SK-N-MC (cell line): ENCODE data around the gene SEPTIN12.

Source experiments
- DNase-seq: peaks from one replicate; pipeline ENCODE4 v3.0.0-alpha.2; 2011; ENCODE audit warnings: low read depth, low spot score
- H3K27ac ChIP-seq: fragments of 200-600 bp; sonication (generic); 2 replicates; pipeline ENCODE4 v1.5.1; 2016; ENCODE audit warnings: mixed run types
- H3K36me3 ChIP-seq: fragments of 200-600 bp; sonication (generic); 2 replicates; pipeline ENCODE4 v1.6.1; 2017; ENCODE audit warnings: antibody characterized with exemption, low read length, mixed read lengths; ENCODE audit not compliant: insufficient read depth
- H3K4me3 ChIP-seq: fragments of 200-600 bp; sonication (generic); 2 replicates; pipeline ENCODE4 v1.5.1; 2016
- H3K9ac ChIP-seq: fragments of 200-600 bp; sonication (generic); 2 replicates; pipeline ENCODE4 v1.8.0; 2017; ENCODE audit warnings: mixed run types, mixed read lengths; ENCODE audit not compliant: insufficient read length
- H3K9me3 ChIP-seq: fragments of 200-600 bp; sonication (generic); 2 replicates; pipeline ENCODE4 v1.6.1; 2017; ENCODE audit warnings: low read depth, mild to moderate bottlenecking, antibody characterized with exemption, low read length, moderate library complexity, mixed read lengths
- EZH2 ChIP-seq: fragments of 200-600 bp; sonication (generic); IDR thresholded peaks from one replicate; pipeline ENCODE4 v1.6.1; 2017; ENCODE audit warnings: antibody characterized with exemption
- FOXP2 ChIP-seq: optimal IDR thresholded peaks from 2 replicates; pipeline ENCODE3; 2011; ENCODE audit warnings: mild to moderate bottlenecking, moderate library complexity; ENCODE audit not compliant: insufficient read depth; ENCODE audit errors: extremely low read length, control extremely low read depth
- POLR2AphosphoS5 ChIP-seq: IDR thresholded peaks from 2 replicates; pipeline ENCODE4 v1.6.1; 2012; ENCODE audit warnings: mild to moderate bottlenecking, low read depth, low read length, borderline replicate concordance

The SEPTIN12 gene

GRCh38 chr16:4734730-4735535, 53.2 kb downstream of the SEPTIN12 start:
- Histone ChIP-seq H3K9ac (peak overlapping the region; percentile 92), H3K4me3 (peak overlapping the region; percentile 93), H3K36me3 (no peaks in the 10 kb centered on the region; the same call in 1 of the 2 replicates), H3K9me3 (no peaks in the 10 kb centered on the region), H3K27ac (peak overlapping the region; percentile 78)
- no peak for TF ChIP-seq EZH2
- 0 out of 2 replicates have a peak, but pooled peaks have one; percentile 47 for TF ChIP-seq POLR2AphosphoS5
- DNase-seq, result peak; percentile 18

DNA sequence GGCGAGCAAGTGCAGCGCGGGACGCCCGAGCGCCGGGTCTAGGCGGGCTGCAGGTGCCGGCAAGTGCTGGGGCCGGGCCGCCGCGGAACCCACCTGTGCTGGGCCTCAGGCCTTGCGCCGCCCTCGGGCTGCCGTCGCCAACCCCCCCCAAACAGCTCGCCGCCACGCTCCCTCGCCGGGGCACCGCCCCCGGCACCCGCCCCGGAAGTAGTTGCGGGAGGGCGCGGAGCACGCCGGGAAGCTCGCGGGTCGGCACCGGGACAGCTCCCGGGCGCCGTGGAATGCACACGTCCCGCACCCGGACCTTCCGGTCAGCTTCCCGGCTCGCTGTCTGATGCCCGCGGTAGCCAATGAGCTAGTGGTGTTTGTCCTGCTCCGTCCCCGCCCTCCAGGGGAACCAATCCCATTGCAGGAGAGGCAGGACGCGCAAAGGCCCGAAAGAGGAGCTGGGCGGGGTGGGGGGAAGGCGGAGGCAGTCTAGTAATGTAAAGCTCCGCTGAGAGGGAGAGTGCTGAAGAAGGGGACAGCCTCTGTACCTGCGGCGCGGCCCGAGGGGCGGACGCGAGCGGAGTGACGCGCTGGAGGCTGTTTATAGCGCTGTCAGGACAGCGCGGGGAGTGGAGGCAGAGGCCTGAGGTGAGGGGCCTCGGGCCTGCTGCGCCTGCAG, 53.9 kb downstream of the SEPTIN12 start, which contains the start of the genes ANKS3 and DNAAF8:
TSS of gene ANKS3 (minus strand) at position 209 of the 667 bp plus-strand sequence. CDS start 4,122 bp downstream, outside the sequence.
TSS of gene DNAAF8 (plus strand) at position 475 of the 667 bp plus-strand sequence. CDS start 1,978 bp downstream, outside the sequence.
- Histone ChIP-seq H3K9ac (peak within 1 kb of the TSS; percentile 92), H3K4me3 (peak within 1 kb of the TSS; percentile 93), H3K9me3 (no peaks in the 10 kb centered on the region), H3K27ac (peak within 1 kb of the TSS; percentile 78), H3K36me3 (no peaks in the 10 kb centered on the region; the same call in 1 of the 2 replicates)
- TF ChIP-seq POLR2AphosphoS5 (peak; percentile 60), FOXP2 (no peak), EZH2 (no peak)
- DNase-seq, result peak; percentile 18

DNA sequence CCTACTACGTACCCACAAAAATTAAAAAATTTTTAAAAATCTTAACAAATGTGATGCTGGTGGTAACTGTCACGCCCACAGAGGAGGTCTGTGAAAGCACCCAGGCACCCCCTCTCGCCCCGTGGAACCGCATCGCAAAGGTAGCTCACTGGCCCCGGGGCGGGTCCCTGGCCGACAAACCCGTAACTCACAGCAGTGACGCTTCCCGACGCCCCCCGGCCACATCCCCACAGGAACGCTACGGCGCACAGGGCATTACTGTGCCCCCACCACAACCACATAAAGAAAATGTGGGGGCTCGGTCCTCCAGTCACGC, 54.4 kb downstream of the SEPTIN12 start:
- H3K27ac ChIP-seq, result peak overlapping the region; percentile 78
- peak overlapping the region; percentile 92 for H3K9ac ChIP-seq
- peak overlapping the region; percentile 93 for H3K4me3 ChIP-seq
- H3K9me3 ChIP-seq, result no peaks in the 10 kb centered on the region
- peaks cover 3% of the 10 kb centered on the region; the same call in 1 of the 2 replicates for H3K36me3 ChIP-seq
- no peak for DNase-seq
- TF ChIP-seq EZH2 (no peak), FOXP2 (no peak), POLR2AphosphoS5 (no peak)

DNA sequence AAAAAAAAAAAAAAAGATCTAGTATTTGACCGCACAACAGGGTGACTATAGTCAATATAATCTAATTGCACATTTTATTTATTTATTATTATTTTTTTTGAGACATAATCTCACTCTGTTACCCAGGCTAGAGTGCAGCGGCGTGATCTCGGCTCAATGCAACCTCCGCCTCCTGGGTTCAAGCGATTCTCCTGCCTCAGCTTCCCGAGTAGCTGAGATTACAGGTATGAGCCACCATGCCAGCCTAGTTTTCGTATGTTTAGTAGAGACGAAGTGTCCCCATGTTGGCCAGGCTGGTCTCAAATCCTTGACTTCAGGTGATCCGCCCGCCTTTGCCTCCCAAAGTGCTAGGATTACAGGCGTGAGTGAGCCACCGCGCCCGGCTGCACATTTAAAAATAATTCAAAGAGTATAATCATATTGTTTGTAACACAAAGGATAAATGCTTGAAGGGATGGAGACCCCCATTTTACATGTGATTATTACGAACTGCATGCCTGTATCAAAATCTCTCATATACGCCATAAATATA, 54.9 kb downstream of the SEPTIN12 start:
- no peaks in the 10 kb centered on the region for H3K9me3 ChIP-seq

GRCh38 chr16:4729876-4730275, 58.3 kb downstream of the SEPTIN12 start:
- H3K36me3 ChIP-seq, result peaks cover 11% of the 10 kb centered on the region; the same call in 1 of the 2 replicates
- TF ChIP-seq EZH2 (no peak), POLR2AphosphoS5 (no peak), FOXP2 (no peak)

More for the DNA sequence above, 54.9 kb downstream of the SEPTIN12 start:
- Histone ChIP-seq H3K27ac (no peak overlapping the region), H3K9ac (peak overlapping the region; percentile 92), H3K4me3 (peak overlapping the region; percentile 93), H3K36me3 (peaks cover 6% of the 10 kb centered on the region; the same call in 1 of the 2 replicates)
- no peak for DNase-seq
- no peak for TF ChIP-seq EZH2
- TF ChIP-seq POLR2AphosphoS5, result no peak
- no peak for TF ChIP-seq FOXP2

DNA sequence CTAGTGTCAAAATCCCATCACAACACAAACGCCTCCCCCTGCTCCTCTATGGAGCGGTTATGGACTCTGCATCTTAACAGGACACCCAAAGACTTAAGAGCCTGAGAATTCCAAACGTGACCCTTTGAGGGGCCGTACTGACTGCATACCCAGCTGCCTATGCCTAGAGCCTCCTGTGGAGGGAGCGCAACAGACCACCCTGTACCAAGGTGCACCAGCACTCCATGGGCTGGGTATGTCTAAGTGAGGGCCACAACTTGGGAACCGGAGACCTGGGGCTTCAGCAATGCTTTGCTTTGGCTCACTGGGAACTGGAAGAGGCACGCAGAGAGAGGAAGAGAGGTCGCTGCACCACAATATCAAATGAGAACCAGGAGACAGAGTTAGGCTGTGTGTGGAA, 59.5 kb downstream of the SEPTIN12 start:
- Histone ChIP-seq H3K9me3 (no peaks in the 10 kb centered on the region), H3K9ac (no peak overlapping the region), H3K36me3 (peaks cover 11% of the 10 kb centered on the region; the same call in 1 of the 2 replicates), H3K4me3 (no peak overlapping the region), H3K27ac (no peak overlapping the region)
- no peak for DNase-seq
- TF ChIP-seq FOXP2 (no peak), POLR2AphosphoS5 (no peak), EZH2 (no peak)

More at GRCh38 chr16:4729876-4730275, 58.3 kb downstream of the SEPTIN12 start:
- Histone ChIP-seq H3K4me3 (no peak overlapping the region), H3K9me3 (no peaks in the 10 kb centered on the region), H3K27ac (no peak overlapping the region), H3K9ac (no peak overlapping the region)
- DNase-seq, result no peak
